Neural progenitor cell (in vitro differentiated cells): Measurements from ENCODE around the gene EPRS1. TPM values are rescaled to one million over a fixed set of nuclear protein-coding genes. Genes with fewer than 3 reads are reported as not detected.

Experiments
- DNase-seq: peaks from one replicate; pipeline ENCODE4 v3.0.0-alpha.2; 2016; ENCODE audit warnings: low spot score
- H2AFZ ChIP-seq: fragments of 200-600 bp; sonication (generic); replicated peaks from 2 replicates; pipeline ENCODE4 v1.6.1; 2016; ENCODE audit warnings: antibody characterized with exemption
- H3F3A ChIP-seq: fragments of 200-600 bp; sonication (generic); 2 replicates; pipeline ENCODE4 v1.6.1; 2016; ENCODE audit warnings: antibody characterized with exemption, low read depth
- H3K27ac ChIP-seq: fragments of 200-600 bp; sonication (generic); 2 replicates; pipeline ENCODE4 v1.5.1; 2016; ENCODE audit warnings: mild to moderate bottlenecking
- H3K27me3 ChIP-seq: fragments of 200-600 bp; sonication (generic); 2 replicates; pipeline ENCODE4 v1.6.1; 2016; ENCODE audit warnings: mild to moderate bottlenecking, moderate library complexity
- H3K36me3 ChIP-seq: fragments of 200-600 bp; sonication (generic); 2 replicates; pipeline ENCODE4 v1.5.1; 2016
- H3K4me1 ChIP-seq: fragments of 200-600 bp; sonication (generic); 2 replicates; pipeline ENCODE4 v1.6.1; 2016; ENCODE audit warnings: mixed run types
- H3K4me2 ChIP-seq: fragments of 200-600 bp; sonication (generic); 2 replicates; pipeline ENCODE4 v1.6.1; 2016
- H3K4me3 ChIP-seq: fragments of 200-600 bp; sonication (generic); 2 replicates; pipeline ENCODE4 v1.5.1; 2016
- H3K79me2 ChIP-seq: fragments of 200-600 bp; sonication (generic); 2 replicates; pipeline ENCODE4 v1.6.1; 2016; ENCODE audit warnings: low read depth
- H3K9ac ChIP-seq: fragments of 200-600 bp; sonication (generic); 2 replicates; pipeline ENCODE4 v1.6.1; 2016
- H3K9me3 ChIP-seq: fragments of 200-600 bp; sonication (generic); 2 replicates; pipeline ENCODE4 v1.5.1; 2016; ENCODE audit warnings: low read depth
- H4K20me1 ChIP-seq: fragments of 200-600 bp; sonication (generic); 2 replicates; pipeline ENCODE4 v1.6.1; 2016; ENCODE audit warnings: low read depth
- H3K27ac Mint-ChIP-seq: 3 replicates; pipeline ENCODE4 v1.8.0; 2021; ENCODE audit warnings: mixed read lengths
- H3K27me3 Mint-ChIP-seq: 2 replicates; pipeline ENCODE4 v1.8.0; 2022; ENCODE audit warnings: low read depth, mild to moderate bottlenecking, inconsistent platforms, moderate library complexity, mixed read lengths; ENCODE audit not compliant: insufficient read depth
- H3K36me3 Mint-ChIP-seq: 3 replicates; pipeline ENCODE4 v1.8.0; 2021; ENCODE audit warnings: mixed read lengths
- H3K4me1 Mint-ChIP-seq: 3 replicates; pipeline ENCODE4 v1.8.0; 2021; ENCODE audit warnings: mixed read lengths
- H3K4me3 Mint-ChIP-seq: 3 replicates; pipeline ENCODE4 v1.8.0; 2021; ENCODE audit warnings: mild to moderate bottlenecking, moderate library complexity, mixed read lengths
- H3K9me3 Mint-ChIP-seq: 3 replicates; pipeline ENCODE4 v1.8.0; 2020; ENCODE audit warnings: mixed read lengths
- CTCF ChIP-seq: fragments of 200-600 bp; sonication (generic); IDR thresholded peaks from 2 replicates; pipeline ENCODE4 v1.5.1; 2017; ENCODE audit warnings: antibody characterized with exemption, mild to moderate bottlenecking
- EZH2 ChIP-seq: fragments of 200-600 bp; sonication (generic); IDR thresholded peaks from 2 replicates; pipeline ENCODE4 v1.6.1; 2017; ENCODE audit warnings: antibody characterized with exemption, mild to moderate bottlenecking, moderate library complexity
- EZH2phosphoT487 ChIP-seq: fragments of 200-600 bp; sonication (generic); IDR thresholded peaks from 2 replicates; pipeline ENCODE4 v1.6.1; 2017; ENCODE audit warnings: antibody characterized with exemption
- total RNA-seq: library from RNA; depleted of rRNA; stranded (reverse); fragments of >200 nt; gene quantifications from 2 replicates; pipeline ENCODE4 v1.2.3, GENCODE V29; 2015; ENCODE audit warnings: low replicate concordance

EPRS1 gene
- 67.1 and 92.9 TPM in 2 replicates for total RNA-seq

GRCh38 chr1:220046052-220046930, at the start of gene EPRS1:
EPRS1 (minus strand) TSS chr1:220046505; CDS start chr1:220046388, 117 bp downstream.
- Mint-ChIP-seq H3K36me3 (no peaks in the 10 kb centered on the region), H3K9me3 (no peaks in the 10 kb centered on the region), H3K27ac (peak within 1 kb of the TSS; percentile 87), H3K4me3 (peak within 1 kb of the TSS; percentile 91), H3K27me3 (peaks cover 5% of the 10 kb centered on the region), H3K4me1 (peaks cover 9% of the 10 kb centered on the region)
- Histone ChIP-seq H3K4me1 (peaks cover 3% of the 10 kb centered on the region), H3K4me2 (peak within 1 kb of the TSS; percentile 93), H3K79me2 (peaks cover 45% of the 10 kb centered on the region), H3K9ac (peak within 1 kb of the TSS; percentile 68), H3F3A (peaks cover 12% of the 10 kb centered on the region), H3K9me3 (no peaks in the 10 kb centered on the region), H3K27me3 (no peaks in the 10 kb centered on the region), H2AFZ (peak within 1 kb of the TSS; percentile 94), H3K36me3 (no peaks in the 10 kb centered on the region), H3K27ac (peak within 1 kb of the TSS; percentile 63), H4K20me1 (no peaks in the 10 kb centered on the region), H3K4me3 (peak within 1 kb of the TSS; percentile 91)
- TF ChIP-seq EZH2phosphoT487 = no peak
- peak; percentile 64 for TF ChIP-seq CTCF
- TF ChIP-seq EZH2 = no peak
- DNase-seq = peak; percentile 98

- Mint-ChIP-seq H3K9me3 (no peaks in the 10 kb centered on the region), H3K27me3 (no peaks in the 10 kb centered on the region), H3K4me1 (peaks cover 13% of the 10 kb centered on the region), H3K36me3 (peaks cover 16% of the 10 kb centered on the region), H3K27ac (no peak within 1 kb of the TSS), H3K4me3 (peak within 1 kb of the TSS; percentile 88)
- Histone ChIP-seq H3K9me3 (no peaks in the 10 kb centered on the region), H3K36me3 (peaks cover 7% of the 10 kb centered on the region), H3K9ac (peak within 1 kb of the TSS; percentile 10), H3K4me3 (peak within 1 kb of the TSS; percentile 71), H3F3A (peaks cover 8% of the 10 kb centered on the region), H4K20me1 (no peaks in the 10 kb centered on the region), H3K4me1 (peaks cover 14% of the 10 kb centered on the region), H2AFZ (peak within 1 kb of the TSS; percentile 77), H3K27ac (peak within 1 kb of the TSS; percentile 17), H3K4me2 (peak within 1 kb of the TSS; percentile 76), H3K79me2 (peaks cover 26% of the 10 kb centered on the region), H3K27me3 (no peaks in the 10 kb centered on the region)
- DNase-seq = peak; percentile 93
- TF ChIP-seq EZH2 (no peak), CTCF (no peak), EZH2phosphoT487 (no peak)
Measured at GRCh38 chr1:220094016-220094911, 48.0 kb upstream of the EPRS1 start, which contains the start of gene IARS2. IARS2 (plus strand) TSS chr1:220094132; CDS start chr1:220094217, 85 bp downstream.

GRCh38 chr1:220093361-220094015, 47.2 kb upstream of the EPRS1 start:
- DNase-seq = no peak
- H3K36me3 Mint-ChIP-seq = peaks cover 15% of the 10 kb centered on the region
- H3K9me3 Mint-ChIP-seq = no peaks in the 10 kb centered on the region
- peak overlapping the region; percentile 69 for H3K4me3 Mint-ChIP-seq
- H3K4me1 Mint-ChIP-seq = peaks cover 13% of the 10 kb centered on the region
- Histone ChIP-seq H3K9ac (no peak overlapping the region), H3K79me2 (peaks cover 30% of the 10 kb centered on the region), H3K27ac (no peak overlapping the region), H3F3A (peaks cover 8% of the 10 kb centered on the region), H3K4me1 (peaks cover 14% of the 10 kb centered on the region), H3K9me3 (no peaks in the 10 kb centered on the region), H3K4me2 (no peak overlapping the region), H2AFZ (peak overlapping the region; percentile 61), H4K20me1 (no peaks in the 10 kb centered on the region), H3K36me3 (peaks cover 7% of the 10 kb centered on the region), H3K4me3 (peak overlapping the region; percentile 71), H3K27me3 (no peaks in the 10 kb centered on the region)
- no peaks in the 10 kb centered on the region for H3K27me3 Mint-ChIP-seq
- no peak overlapping the region for H3K27ac Mint-ChIP-seq
- no peak for TF ChIP-seq EZH2phosphoT487
- no peak for TF ChIP-seq EZH2
- no peak for TF ChIP-seq CTCF
